Chondrocyte (in vitro differentiated cells): ENCODE data around the gene ARMC7. TPM values are rescaled to one million over a fixed set of nuclear protein-coding genes. Genes with fewer than 3 reads are reported as not detected.
"Not testable (repeated sequence)": the region's sequence is repeated elsewhere in the genome, so short reads cannot be mapped to it uniquely, and the experiment has no call there.

ENCODE experiments used
- DNase-seq: peaks from one replicate; pipeline ENCODE4 v3.0.0; 2021; ENCODE audit warnings: mixed read lengths, low spot score
- H3K27ac Mint-ChIP-seq: one replicate; pipeline ENCODE4 v1.8.0; 2021; ENCODE audit warnings: mild to moderate bottlenecking, moderate library complexity, mixed read lengths; ENCODE audit not compliant: unreplicated experiment
- H3K27me3 Mint-ChIP-seq: 2 replicates; pipeline ENCODE4 v1.8.0; 2021; ENCODE audit warnings: low read depth, mixed read lengths
- H3K36me3 Mint-ChIP-seq: 2 replicates; pipeline ENCODE4 v1.8.0; 2021; ENCODE audit warnings: low read depth, mixed read lengths
- H3K4me1 Mint-ChIP-seq: 2 replicates; pipeline ENCODE4 v1.8.0; 2021; ENCODE audit warnings: low read depth, mild to moderate bottlenecking, mixed read lengths
- H3K4me3 Mint-ChIP-seq: one replicate; pipeline ENCODE4 v1.8.0; 2021; ENCODE audit warnings: mild to moderate bottlenecking, moderate library complexity, mixed read lengths; ENCODE audit not compliant: unreplicated experiment
- H3K9me3 Mint-ChIP-seq: 2 replicates; pipeline ENCODE4 v1.8.0; 2021; ENCODE audit warnings: low read depth, mixed read lengths
- CTCF ChIP-seq: fragments of 200-600 bp; sonication (generic); IDR thresholded peaks from 2 replicates; pipeline ENCODE4 v1.5.0; 2021; ENCODE audit warnings: antibody characterized with exemption, mild to moderate bottlenecking, moderate library complexity
- total RNA-seq: library from RNA; stranded (reverse); gene quantifications from 3 replicates; pipeline ENCODE4 v1.2.1, GENCODE V29; 2021

Gene ARMC7
- total RNA-seq, 1 donor from 2014 or later, result 10.8 TPM

DNA sequence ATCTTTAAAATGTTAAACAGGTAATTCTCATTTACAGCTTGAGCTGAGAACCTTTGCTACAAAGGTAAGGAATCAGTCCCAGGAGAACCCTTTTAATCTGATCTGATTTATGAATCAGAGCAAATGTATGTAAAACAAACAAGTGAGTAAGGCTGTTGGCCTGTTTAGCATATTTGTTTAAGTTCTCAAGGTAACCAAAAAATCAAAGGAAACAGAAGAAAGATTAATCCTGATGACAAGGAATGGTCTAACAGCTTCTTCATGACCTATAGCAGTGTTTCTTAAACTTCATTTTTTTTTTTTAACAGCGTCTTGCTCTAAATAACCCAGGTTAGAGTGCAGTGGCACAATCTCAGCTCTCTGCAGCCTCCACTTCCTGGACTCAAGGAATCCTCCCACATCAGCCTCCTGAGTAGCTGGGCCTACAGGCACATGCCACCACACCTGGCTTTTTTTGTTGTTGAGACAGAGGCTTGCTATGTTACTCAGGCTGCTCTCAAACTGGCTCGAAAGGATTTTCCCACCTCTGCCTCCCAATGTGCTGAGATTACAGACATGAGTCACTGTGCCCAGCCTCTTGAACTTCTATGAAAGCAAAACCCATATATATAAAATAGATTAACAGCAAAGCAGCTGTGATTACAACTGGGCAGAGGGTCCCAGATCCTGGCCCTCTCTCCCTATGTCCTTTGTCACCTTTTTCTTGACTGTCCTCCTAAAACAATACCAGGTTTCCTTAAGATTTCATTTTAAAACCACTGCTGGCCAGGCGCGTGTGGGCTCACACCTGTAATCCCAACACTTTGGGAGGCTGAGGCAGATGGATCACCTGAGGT lies 49.6 kb downstream of the ARMC7 start:
- Mint-ChIP-seq H3K4me3 (no peak overlapping the region), H3K9me3 (no peaks in the 10 kb centered on the region), H3K27ac (peak overlapping the region; percentile 51)

GRCh38 chr17:75160211-75160610 lies 50.4 kb downstream of the ARMC7 start:
- DNase-seq, result no peak
- Mint-ChIP-seq H3K27me3 (no peaks in the 10 kb centered on the region), H3K4me3 (no peak overlapping the region), H3K9me3 (no peaks in the 10 kb centered on the region), H3K27ac (no peak overlapping the region), H3K4me1 (peaks cover 11% of the 10 kb centered on the region), H3K36me3 (no peaks in the 10 kb centered on the region)
- no peak for TF ChIP-seq CTCF

More for the DNA sequence above, 49.6 kb downstream of the ARMC7 start:
- Mint-ChIP-seq H3K4me1 (peaks cover 19% of the 10 kb centered on the region), H3K36me3 (no peaks in the 10 kb centered on the region), H3K27me3 (no peaks in the 10 kb centered on the region)
- no peak for TF ChIP-seq CTCF
- peak; percentile 26 for DNase-seq

- Mint-ChIP-seq H3K4me1 (peaks cover 10% of the 10 kb centered on the region), H3K9me3 (no peaks in the 10 kb centered on the region), H3K27ac (no peak overlapping the region), H3K4me3 (no peak overlapping the region), H3K36me3 (peaks cover 7% of the 10 kb centered on the region), H3K27me3 (no peaks in the 10 kb centered on the region)
- DNase-seq, result peak; percentile 6
- no peak for TF ChIP-seq CTCF
Observed at GRCh38 chr17:75163074-75163473, 53.3 kb downstream of the ARMC7 start.

- H3K4me1 Mint-ChIP-seq, H3K4me3 Mint-ChIP-seq, H3K27me3 Mint-ChIP-seq, H3K27ac Mint-ChIP-seq, H3K9me3 Mint-ChIP-seq, H3K36me3 Mint-ChIP-seq: not testable (repeated sequence)
- DNase-seq, result peak; percentile 18
Observed at GRCh38 chr17:75164606-75165005, 54.8 kb downstream of the ARMC7 start.

DNA sequence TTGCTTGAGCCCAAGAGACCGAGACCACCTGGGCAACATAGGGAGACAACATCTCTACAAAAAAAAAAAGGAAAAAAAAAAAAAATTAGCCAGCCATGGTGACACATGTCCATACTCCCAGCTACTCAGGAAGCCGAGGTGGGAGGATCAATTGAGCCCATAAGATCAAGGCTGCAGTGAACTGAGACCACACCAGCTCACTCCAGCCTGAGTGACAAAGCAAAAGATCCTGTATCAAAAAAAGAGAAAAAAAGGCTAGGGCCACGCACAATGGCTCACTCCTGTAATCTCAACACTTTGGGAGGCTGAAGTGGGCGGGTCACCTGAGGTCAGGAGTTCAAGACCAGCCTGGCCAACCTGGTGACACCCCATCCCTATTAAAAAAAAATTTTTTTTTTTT lies 59.2 kb downstream of the ARMC7 start:
- no peaks in the 10 kb centered on the region for H3K27me3 Mint-ChIP-seq
- H3K4me1 Mint-ChIP-seq, result no peaks in the 10 kb centered on the region
- no peak for TF ChIP-seq CTCF
- H3K9me3 Mint-ChIP-seq, result no peaks in the 10 kb centered on the region
- H3K4me3 Mint-ChIP-seq, result no peak overlapping the region
- no peak overlapping the region for H3K27ac Mint-ChIP-seq
- DNase-seq, result no peak
- peaks cover 19% of the 10 kb centered on the region for H3K36me3 Mint-ChIP-seq

DNA sequence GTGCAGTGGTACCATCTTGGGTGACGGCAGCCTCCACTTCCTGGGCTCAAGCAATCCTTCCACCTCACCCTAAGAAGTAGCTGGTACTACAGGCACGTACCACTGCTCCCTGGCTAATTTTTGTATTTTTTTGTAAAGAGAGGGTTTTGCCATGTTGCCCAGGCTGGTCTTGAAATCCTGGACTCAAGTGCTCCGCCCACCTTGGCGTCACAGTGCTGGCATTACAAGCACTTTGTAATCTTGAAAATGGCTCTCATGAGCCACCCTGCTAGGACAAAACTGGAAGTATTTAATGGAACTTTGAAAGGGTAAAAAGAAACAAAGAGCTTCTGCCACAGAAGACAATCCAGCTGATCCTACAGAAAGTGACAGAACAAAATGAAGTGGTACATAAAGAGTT lies 63.8 kb downstream of the ARMC7 start:
- H3K9me3 Mint-ChIP-seq, result no peaks in the 10 kb centered on the region
- no peaks in the 10 kb centered on the region for H3K4me1 Mint-ChIP-seq
- H3K36me3 Mint-ChIP-seq, result peaks cover 22% of the 10 kb centered on the region
- H3K27ac Mint-ChIP-seq, result no peak overlapping the region
- TF ChIP-seq CTCF, result no peak
- no peaks in the 10 kb centered on the region for H3K27me3 Mint-ChIP-seq
- peak; percentile 13 for DNase-seq
- H3K4me3 Mint-ChIP-seq, result no peak overlapping the region
